ENCODE results near the gene GNAT1.

Gene GNAT1

GRCh38 chr3:50182533-50183099 is 8.8 kb upstream of the GNAT1 start:
- DNase-seq = no peak

GRCh38 chr3:50183755-50184154 is 7.7 kb upstream of the GNAT1 start:
- no peak for DNase-seq

DNA sequence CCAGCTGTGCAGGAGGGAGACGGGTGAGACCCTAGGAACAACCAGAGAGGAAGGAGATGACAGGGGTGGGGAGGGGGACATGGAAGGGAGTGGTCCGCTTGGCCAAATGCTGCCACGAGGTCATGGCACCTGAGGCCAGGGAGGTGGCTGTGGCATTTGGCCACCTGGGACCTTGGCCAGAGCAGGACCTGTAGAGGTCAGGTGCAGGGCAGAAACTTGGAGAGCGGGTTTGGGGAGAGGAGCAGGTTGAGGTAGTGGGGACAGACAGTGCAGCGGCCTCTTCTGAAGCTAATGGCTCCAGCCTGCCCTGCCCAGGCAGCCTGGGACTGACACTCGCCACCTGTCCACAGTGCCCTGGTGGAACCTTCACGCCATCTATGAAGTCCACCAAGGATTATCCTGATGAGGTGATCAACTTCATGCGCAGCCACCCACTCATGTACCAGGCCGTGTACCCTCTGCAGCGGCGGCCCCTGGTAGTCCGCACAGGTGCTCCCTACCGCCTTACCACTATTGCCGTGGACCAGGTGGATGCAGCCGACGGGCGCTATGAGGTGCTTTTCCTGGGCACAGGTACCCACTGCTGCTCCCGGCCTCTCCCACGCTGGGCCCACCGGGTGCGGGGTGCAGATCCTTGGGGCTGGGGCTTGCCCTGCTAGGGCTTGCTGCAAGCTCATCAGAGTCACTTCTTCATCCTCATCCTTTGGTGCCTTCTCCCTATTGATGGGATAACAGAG is 7.0 kb upstream of the GNAT1 start:
- DNase-seq = no peak

GRCh38 chr3:50185230-50185629 is 6.2 kb upstream of the GNAT1 start:
- DNase-seq = no peak

- no peak for DNase-seq
Observed at GRCh38 chr3:50186096-50186495, 5.3 kb upstream of the GNAT1 start.

DNA sequence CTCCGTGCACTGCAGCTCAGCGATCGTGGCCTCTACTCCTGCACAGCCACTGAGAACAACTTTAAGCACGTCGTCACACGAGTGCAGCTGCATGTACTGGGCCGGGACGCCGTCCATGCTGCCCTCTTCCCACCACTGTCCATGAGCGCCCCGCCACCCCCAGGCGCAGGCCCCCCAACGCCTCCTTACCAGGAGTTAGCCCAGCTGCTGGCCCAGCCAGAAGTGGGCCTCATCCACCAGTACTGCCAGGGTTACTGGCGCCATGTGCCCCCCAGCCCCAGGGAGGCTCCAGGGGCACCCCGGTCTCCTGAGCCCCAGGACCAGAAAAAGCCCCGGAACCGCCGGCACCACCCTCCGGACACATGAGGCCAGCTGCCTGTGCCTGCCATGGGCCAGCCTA is 3.7 kb upstream of the GNAT1 start:
- DNase-seq = no peak

GRCh38 chr3:50189274-50189673 is 2.1 kb upstream of the GNAT1 start:
- no peak for DNase-seq

GRCh38 chr3:50189989-50190388 is 1.4 kb upstream of the GNAT1 start:
- no peak for DNase-seq

DNA sequence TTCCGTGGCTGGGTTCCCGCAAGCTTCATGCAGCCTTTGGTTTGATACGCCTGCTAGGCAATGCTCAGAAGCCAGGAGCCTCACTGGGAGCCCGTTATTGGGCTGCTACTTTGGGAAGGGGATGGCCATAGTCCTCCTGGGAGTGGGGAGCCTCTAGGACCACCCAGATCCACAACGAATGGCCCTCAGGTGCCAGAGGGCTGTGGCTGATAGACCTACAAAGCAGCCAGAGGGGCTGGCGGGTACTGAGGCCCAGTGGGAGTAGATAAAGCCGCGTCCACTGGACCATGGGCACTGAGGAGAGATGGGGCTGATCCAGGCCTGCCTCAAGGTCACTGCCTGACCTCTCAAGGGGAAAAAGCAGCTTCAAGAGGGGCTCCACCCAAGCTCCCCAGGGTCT is 714 bp downstream of the GNAT1 start:
- DNase-seq = no peak

- no peak for DNase-seq
Observed at GRCh38 chr3:50192689-50193141, 1.3 kb downstream of the GNAT1 start.

DNA sequence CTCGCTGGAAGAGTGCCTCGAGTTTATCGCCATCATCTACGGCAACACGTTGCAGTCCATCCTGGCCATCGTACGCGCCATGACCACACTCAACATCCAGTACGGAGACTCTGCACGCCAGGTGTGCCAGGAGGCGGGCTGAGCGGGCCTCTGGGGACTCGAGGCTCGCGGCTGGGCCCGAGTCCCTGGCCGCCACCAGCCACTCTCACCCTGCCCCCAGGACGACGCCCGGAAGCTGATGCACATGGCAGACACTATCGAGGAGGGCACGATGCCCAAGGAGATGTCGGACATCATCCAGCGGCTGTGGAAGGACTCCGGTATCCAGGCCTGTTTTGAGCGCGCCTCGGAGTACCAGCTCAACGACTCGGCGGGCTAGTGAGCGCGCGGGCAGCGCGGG is 1.9 kb downstream of the GNAT1 start:
- DNase-seq = no peak

DNA sequence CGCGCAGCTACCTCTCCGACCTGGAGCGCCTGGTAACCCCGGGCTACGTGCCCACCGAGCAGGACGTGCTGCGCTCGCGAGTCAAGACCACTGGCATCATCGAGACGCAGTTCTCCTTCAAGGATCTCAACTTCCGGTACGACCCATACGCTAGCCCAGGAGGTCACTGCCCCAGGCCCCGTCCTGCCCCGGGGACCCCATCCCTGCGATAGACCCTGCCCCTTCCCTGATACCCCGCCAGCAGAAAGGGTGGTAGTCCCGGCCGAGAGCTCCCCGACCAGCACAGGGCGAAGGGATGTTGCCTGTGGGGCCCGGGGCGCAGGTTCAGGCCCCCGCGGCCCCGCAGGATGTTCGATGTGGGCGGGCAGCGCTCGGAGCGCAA is 2.3 kb downstream of the GNAT1 start:
- DNase-seq = no peak

- no peak for DNase-seq
Observed at GRCh38 chr3:50194128-50194902, 2.9 kb downstream of the GNAT1 start.

DNA sequence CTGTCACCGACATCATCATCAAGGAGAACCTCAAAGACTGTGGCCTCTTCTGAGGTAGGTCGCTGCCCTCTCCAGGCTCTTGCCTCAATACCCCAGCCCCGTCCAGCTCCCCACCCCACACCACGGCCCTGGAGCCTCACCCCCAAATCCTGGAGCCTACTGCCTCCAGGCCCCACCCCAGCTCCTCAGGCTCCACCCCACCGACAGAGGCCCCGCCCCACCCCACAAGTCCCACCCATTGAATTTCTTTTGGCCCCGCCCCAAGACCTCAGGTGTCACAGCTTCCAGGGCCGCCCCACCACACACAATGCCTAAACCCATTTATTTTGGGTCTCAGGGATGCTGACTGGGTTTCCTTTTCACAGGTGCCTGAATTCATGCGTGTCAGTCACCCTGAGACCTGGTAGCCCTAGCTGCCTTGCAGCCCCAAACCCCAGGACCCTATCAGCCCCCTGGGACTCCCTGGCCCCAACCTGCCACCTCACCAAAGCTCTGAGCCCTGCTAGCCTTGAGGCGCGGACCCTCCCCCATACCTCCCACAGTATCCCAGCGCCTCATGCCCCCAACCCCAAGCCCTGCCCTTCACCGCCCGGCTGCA is 3.6 kb downstream of the GNAT1 start:
- DNase-seq = no peak

DNA sequence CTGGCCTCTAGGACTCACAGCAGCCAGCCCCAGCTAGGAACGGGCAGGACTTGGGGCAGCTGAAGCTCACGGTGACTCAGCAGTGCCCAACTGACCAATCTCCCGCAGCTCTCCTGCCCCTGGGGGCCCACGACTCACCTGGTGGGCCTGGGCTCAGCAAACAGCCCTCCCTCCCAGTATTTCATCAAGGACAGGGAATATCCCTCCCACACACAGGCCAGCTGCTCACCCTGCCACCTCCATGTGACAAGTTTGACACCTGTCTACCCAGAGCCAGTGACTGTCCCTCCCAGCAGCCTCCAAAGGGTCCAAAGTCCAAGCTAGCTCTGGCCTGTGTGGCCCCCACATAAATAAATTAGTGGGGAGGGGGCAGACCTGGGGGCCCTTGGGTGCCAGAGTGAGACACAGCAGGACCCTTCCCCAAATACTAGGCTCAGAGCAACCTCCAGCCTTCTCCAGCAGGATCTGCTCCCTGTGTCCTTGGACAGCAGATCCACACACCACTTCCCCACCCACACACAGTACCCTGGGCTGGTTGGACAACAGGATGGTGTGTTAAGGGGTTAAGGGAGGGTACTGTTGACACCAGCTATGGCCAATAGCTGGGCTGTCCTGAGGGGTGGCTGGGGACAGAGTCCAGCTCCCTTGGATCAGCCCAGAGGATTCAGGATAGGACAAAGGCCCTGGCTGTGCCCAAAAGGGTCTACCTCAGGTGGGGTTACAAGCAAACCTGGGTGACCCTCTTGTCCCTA is 4.3 kb downstream of the GNAT1 start:
- DNase-seq = no peak

DNA sequence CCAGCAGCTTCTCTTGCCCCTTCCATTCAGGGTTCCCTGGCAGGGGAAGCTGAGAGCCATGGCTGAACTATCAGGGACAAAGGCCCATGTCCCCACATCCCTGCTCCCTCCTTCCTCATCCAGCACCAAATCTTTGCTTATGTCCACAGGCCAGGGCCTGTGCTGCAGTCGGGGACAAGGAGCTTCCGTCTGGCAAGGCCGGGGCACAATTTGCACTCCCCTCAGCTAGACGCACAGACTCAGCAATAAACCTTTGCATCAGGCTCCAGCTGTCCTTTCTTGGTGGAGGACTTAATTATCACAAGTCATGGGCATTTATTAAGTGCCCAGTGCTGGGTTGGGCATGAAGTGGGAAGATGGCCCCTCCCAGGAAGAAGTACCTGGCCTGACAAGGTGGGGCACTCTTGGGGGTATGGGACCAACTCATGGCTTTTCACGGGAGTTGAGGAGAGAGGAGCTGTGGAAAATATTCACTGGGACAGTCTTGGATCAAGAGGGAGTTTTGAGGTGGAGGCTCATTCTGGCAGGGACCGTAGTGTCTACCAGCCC is 4.9 kb downstream of the GNAT1 start:
- no peak for DNase-seq

DNA sequence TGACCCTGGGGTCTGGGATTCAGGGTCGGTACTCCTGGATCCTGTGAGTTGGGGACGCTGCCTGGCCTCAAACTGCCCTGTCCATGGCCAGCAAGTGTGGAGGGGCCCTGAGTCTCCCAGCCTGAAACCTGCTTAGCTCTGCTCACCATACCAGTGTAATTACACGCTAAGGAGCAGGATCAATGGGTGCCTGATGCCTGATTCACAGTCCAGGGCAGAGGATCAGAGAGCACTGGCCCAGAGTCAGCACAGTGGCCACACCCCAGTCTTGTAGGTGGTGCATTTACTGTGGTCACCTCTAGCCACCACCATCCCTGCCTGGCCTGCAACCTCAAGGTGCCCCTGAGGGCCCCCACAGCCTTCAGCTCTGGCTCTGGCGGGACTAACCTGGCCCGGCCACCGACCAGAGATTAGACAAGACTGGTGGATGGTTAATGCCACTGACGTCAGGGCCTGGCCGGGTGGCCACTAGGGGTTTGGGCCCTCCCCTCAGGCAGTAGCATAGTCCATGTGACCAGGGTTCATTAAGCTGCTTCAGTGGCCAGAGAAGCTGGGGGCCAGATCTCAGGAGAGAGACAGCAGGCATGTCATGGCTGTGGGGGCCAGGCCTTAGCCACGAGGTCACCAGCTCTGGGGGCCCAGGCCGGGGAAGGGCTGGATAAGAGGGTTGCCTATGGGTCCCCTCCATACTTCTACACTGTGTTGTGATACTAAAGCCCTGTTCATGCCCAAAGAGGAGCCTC is 10.3 kb downstream of the GNAT1 start:
- no peak for DNase-seq

GRCh38 chr3:50202353-50203112 is 11.1 kb downstream of the GNAT1 start:
- DNase-seq = no peak

- no peak for DNase-seq
Observed at GRCh38 chr3:50203113-50203808, 11.9 kb downstream of the GNAT1 start.

All from SIG-M5 (cell line).